Forelimb muscle (tissue), 1 donor: ENCODE results near the gene NUDT17. TPM values are rescaled to one million over a fixed set of nuclear protein-coding genes. Genes with fewer than 3 reads are reported as not detected.
A peak's percentile ranks its signal among the peaks of the same experiment; 100 is the strongest.

Experiments
- DNase-seq: peaks from one replicate; pipeline ENCODE4 v3.0.0-alpha.2; 2013; ENCODE audit warnings: low read depth
- polyA plus RNA-seq: library from polyadenylated mRNA; unstranded; fragments of 120-200 nt; gene quantifications from one replicate; pipeline ENCODE4 v1.2.1, GENCODE V29; 2013; ENCODE audit not compliant: insufficient read length

Gene NUDT17
- polyA plus RNA-seq, 1 donor: 17.7 TPM

DNA sequence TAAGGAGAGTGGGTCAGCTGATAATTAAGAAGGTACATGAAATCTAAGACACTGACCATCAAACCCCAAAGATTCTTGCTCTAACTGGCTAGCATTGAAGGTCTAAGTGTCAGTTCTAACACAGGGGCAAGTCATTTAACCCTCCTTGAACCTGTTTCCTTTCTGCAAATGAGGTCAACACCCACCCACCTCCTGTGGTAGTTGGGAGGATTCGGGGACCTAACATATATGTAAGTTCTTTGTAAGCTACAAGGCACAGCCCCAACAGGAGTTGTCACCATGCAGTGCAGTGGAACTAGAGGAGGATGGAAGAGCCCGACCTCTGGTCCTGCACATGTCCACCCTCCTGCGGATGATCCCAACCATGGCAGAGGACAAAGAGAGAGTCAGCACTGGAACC, 2.4 kb downstream of the NUDT17 start:
- no peak for DNase-seq

DNA sequence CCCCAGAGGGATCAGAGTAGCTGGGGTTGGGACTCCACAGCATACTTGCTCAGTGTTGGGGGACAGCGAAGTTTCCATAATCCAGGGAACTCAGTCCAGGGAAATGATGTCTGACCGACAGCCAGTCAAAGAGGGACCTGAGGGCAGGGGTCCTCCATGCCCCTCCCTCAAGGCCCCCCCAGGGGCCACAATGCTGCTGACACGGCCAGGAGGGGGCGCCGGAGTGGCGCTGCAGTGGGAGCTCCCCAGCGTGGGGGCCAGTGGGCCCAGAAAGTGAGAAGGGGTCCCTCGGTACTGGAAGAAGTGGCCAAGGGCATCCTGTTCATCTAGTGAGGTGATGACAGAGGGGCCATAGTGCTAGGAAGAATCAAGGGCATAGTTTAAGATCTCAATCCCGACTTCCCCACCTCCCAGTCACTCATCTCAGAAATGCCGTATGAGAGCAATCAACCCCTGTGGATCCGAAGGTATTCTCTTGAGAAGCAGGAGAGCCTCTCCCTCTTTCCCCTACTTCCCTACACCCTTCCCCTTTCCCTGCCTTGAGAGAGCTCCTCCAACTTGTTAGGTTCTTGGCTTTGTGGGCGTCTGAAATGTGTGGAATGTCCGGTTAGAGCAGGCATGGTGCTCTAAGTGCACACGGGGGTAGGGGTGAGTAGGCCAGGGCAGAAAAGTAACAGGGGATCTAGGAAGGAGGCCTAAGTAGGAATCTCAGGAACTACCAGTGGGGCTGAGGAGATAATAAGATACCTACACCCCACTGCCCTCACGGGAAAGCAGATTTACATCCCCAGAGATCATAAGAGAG, 4.1 kb downstream of the NUDT17 start:
- DNase-seq: no peak

- DNase-seq: no peak
Measured at GRCh38 chr1:145855426-145855948, 10.1 kb downstream of the NUDT17 start.

DNA sequence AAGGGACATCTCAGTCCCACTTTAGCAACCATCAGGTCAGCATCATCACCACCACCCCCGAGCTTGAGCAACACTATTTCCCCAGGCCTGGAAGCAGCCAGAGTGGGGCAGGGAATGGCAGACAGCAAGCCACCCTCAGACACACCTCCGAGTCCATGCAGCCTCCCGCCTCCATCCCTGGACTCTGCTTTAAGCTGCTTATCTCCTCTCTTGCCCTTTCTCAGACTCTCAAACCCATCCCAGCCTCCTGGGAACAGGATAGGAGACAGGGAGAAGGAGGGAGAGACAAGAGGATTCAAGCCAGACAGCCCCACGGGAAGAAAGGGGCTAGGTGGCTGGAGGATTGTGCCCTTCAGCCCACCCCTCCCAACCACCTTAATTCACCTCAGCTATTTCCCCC, 11.7 kb downstream of the NUDT17 start:
- DNase-seq: no peak

DNA sequence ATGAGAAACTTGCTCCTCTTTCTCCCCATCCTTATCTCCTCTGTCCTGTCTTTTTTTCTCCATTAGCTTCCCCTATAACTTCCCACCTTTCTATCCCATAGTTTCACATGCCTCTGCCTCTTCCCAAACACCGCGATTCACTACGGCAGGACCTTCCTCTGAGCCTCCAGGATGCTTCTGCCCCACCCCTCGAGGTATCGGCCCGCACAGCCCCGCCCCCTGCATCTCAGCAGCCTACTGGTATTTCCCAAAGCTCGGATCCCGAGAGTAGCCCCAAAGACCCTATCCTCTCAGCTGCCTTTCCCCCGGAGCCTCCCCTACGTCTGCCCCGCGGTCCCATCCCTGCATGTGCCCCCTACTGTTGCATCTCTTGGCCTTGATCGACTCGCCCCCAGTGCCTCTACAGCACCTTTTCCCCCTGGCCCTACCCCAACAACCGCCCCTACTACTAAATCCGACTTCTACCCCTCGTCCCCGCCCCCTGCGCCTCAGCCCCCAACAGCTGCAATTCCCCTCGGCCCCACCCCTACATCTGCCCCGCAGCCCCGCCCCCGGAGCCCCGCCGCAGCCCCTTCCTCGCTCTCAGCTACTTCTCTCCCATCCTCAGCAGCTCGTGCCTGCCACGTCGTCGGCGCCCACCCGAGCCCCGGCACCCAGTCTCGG, 12.9 kb downstream of the NUDT17 start:
- no peak for DNase-seq

- peak; percentile 70 for DNase-seq
Measured at GRCh38 chr1:145858901-145859490, 13.6 kb downstream of the NUDT17 start, which contains the start of gene PIAS3. PIAS3 (minus strand) TSS chr1:145859081; CDS start chr1:145858990, 91 bp downstream.

DNA sequence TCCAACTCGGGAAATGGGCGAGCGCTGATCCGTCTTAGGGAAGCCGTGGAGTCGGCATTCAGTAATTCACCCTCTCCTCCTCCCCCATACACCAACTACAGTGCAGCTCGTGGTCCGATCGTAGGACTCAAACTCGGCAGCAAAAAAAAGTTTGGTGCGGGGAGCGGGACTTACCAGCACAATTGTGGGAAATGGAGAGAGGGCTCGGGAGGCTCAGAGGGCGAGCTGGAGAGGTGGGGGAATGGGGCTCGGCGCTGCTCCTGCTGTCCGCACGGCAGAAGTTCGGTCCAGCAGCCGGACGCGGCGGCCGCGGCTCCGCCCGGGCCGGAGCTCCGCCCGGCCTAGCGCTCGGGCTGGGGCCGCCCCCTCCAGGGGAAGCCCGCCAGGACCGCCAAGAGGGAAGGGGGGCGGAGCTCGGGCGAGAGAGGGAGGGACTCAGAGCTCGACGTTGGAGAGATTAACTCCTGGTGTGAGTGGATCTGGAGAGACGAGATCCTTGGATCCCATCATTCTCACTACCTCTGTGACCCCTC, 14.1 kb downstream of the NUDT17 start:
- DNase-seq: peak; percentile 83

- peak; percentile 67 for DNase-seq
Measured at GRCh38 chr1:145863282-145864018, 18.0 kb downstream of the NUDT17 start.

- DNase-seq: no peak
Measured at GRCh38 chr1:145868232-145868631, 22.8 kb downstream of the NUDT17 start.

GRCh38 chr1:145871994-145872924, 26.8 kb downstream of the NUDT17 start:
- no peak for DNase-seq

- no peak for DNase-seq
Measured at GRCh38 chr1:145874646-145875045, 29.2 kb downstream of the NUDT17 start.

- no peak for DNase-seq
Measured at GRCh38 chr1:145877923-145878486, 32.6 kb downstream of the NUDT17 start.

DNA sequence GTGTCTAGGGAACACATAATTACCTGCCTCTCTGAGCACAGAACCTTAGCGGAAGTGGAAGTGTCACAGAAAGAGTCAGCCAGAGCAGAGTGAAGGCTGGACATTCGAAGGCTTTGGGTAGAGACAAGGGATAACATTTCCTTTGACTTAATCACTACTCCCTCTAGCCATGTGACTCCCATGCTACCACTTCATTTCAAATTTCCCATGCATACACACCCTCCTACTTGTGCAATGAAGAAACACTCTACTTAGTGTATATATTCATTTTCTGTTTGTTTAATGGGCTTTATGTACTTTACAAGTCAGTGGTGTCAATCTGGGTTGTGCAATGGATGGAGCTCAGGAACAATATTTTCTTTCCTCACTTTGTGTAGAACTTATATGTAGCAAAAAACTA, 33.3 kb downstream of the NUDT17 start:
- no peak for DNase-seq

GRCh38 chr1:145879775-145880174, 34.3 kb downstream of the NUDT17 start:
- no peak for DNase-seq

- no peak for DNase-seq
Measured at GRCh38 chr1:145884675-145885074, 39.2 kb downstream of the NUDT17 start.

- no peak for DNase-seq
Measured at GRCh38 chr1:145885738-145886287, 40.4 kb downstream of the NUDT17 start, which contains the start of gene ANKRD35. ANKRD35 (minus strand) TSS chr1:145885866; CDS start chr1:145885758, 108 bp downstream.

DNA sequence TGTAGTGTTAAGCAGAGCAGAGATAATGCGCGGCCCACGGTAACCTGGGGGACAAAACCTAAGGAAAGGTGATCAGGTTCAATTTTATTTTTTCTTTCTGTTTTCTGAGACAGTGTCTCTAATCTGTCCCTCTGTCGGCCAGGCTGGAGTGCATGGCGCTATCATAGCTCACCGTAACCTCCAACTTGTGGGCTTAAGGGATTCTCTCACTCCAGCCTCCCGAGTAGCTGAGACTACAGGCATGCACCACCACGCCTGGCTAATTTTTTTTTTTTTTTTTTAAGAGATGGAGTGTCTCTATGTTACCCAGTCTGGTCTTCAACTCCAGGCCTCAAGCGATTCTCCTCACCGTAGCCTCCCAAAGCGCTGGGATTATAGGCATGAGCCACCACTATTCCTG, 41.0 kb downstream of the NUDT17 start:
- DNase-seq: no peak

GRCh38 chr1:145886816-145887215, 41.4 kb downstream of the NUDT17 start:
- DNase-seq: no peak

- DNase-seq: no peak
Measured at GRCh38 chr1:145887631-145888030, 42.2 kb downstream of the NUDT17 start.

DNA sequence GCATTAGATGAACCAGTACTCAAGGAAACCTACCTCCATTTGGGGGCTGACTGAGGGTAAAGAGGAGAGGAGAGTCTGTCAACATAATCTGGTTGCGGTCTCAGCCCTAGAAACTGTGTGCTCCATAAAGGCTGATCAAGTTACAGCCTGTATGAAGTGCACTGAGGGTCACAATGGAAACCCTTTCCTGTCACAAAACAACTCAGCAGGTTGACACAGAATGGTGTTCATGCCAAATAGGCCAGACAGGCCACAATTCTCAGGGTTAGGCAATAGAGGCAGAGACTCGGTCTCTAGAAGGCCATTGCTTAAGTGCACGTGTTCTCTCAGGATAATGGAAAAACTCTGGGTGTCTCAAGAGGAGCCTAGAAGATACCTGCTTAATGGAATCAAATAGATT, 44.3 kb downstream of the NUDT17 start:
- DNase-seq: no peak
